Heart left ventricle (tissue), 13 donors: Measurements from ENCODE around the gene BAIAP2L2.

ENCODE experiments used
- CTCF ChIP-seq, 12 donors: fragments of 200-600 bp; sonication (generic) in 4 of 12; IDR thresholded peaks; one replicate each; pipeline versions ENCODE4 v1.5.0 to v1.8.0; 2018 to 2022; ENCODE audit warnings: antibody characterized with exemption in 12 of 12, mild to moderate bottlenecking in 5 of 12
- POLR2A ChIP-seq, 2 donors: fragments of 450-650 bp; IDR thresholded peaks; one replicate each; pipeline ENCODE4 v1.6.1; 2017; ENCODE audit warnings: antibody characterized with exemption in 2 of 2, mild to moderate bottlenecking in 2 of 2, moderate library complexity in 2 of 2
- donor health status: ischemic (EF 13 %, LVEDD 7.1; RV severe dilation, severe dysfunction).
- donor health status: DM: no; HTN: yes; CAD: no.
- donor health status: DM: no; HTN: no; CAD: no.
- donor health status: ischemic (EF 25% LVEDD 6.9; RV normal size, moderate dysfunction).
- donor health status: ischemic (EF 25% LVEDD 5.7; RV mildly dilated, moderate dysfunction).
- donor health status: ischemic (EF 35%, LVEDD 5.7; RV mildly dilated, moderate dysfunction).
- donor health status: nonischemic (EF 11% LVEDD 7.7; RV severe dilation, severe dysfunction).
- donor health status: DM: yes; HTN: yes; CAD: no.
- donor health status: PGD.
- donor health status: ischemic (EF 29% LVEDD 5.4; RV normal size, mild dysfunction).
- donor health status: nonischemic (EF 23%, LVEDD 6.1; RV moderate dilation, normal function).

DNA sequence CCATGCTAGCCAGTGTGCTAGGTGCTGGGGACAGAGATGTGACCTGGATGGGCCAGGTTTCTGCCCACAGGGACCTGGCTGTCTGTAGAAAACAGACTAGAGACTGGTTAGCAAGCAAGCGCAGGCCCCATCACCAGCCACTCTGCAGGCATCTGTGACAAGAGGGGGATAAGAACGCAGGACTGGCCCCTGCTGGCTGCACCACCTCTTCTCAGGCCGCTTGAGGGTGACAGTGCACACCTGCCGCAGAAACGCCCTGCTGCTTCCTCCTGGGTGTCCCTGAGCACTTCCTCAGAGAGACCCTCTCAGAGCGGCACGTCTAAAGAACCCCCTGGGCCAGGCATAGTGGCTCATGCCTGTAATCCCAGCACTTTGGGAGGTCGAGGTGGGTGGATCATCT is 59.2 kb downstream of the BAIAP2L2 start:
- TF ChIP-seq CTCF (IDR thresholded peaks at IDR 0.05) (no peak), POLR2A (IDR thresholded peaks at IDR 0.05) (no peak)
